Measurements from ENCODE around the gene SHISAL2B. TPM values are rescaled to one million over a fixed set of nuclear protein-coding genes. Genes with fewer than 3 reads are reported as not detected.
"Not testable (repeated sequence)": the region's sequence is repeated elsewhere in the genome, so short reads cannot be mapped to it uniquely, and the experiment has no call there.

SHISAL2B gene
- total RNA-seq, 1 experiment from 2014 or later = not detected

GRCh38 chr5:64655596-64655995, 34.7 kb upstream of the SHISAL2B start:
- no peaks in the 10 kb centered on the region for H3K27me3 ChIP-seq (ENCODE audit: insufficient read depth, low read depth)
- ChIA-PET POLR2A (ENCODE audit: unreplicated experiment) (no interaction called here), CTCF (no interaction called here)
- no peaks in the 10 kb centered on the region for H3K79me2 ChIP-seq (ENCODE audit: low read depth)
- intact Hi-C loops (cut with micrococcal nuclease; ENCODE audit: unreplicated experiment) = no loop called here
- BruUV-seq (replicated peaks) = no TSS peak
- H3K4me3 ChIP-seq = no peak overlapping the region
- DNase-seq = no peak
- no peaks in the 10 kb centered on the region for H3K9me3 ChIP-seq (ENCODE audit: insufficient read depth, low read depth)
- TF ChIP-seq CTCF (conservative IDR thresholded peaks at IDR 0.05) = no peak
- no peak for TF ChIP-seq EZH2 (IDR thresholded peaks at IDR 0.05; ENCODE audit: low read depth)
- H3K4me2 ChIP-seq = no peak overlapping the region
- no peaks in the 10 kb centered on the region for H3F3A ChIP-seq (ENCODE audit: insufficient read depth, low read depth)
- H2AFZ ChIP-seq = no peak overlapping the region
- H3K9me2 ChIP-seq (ENCODE audit: insufficient read depth) = no peaks in the 10 kb centered on the region
- H3K27ac ChIP-seq = no peak overlapping the region
- no peaks in the 10 kb centered on the region for H4K20me1 ChIP-seq (ENCODE audit: insufficient read depth)
- H3K36me3 ChIP-seq (ENCODE audit: low read depth) = no peaks in the 10 kb centered on the region
- H3K4me1 ChIP-seq (replicated peaks; ENCODE audit: insufficient read depth) = no peaks in the 10 kb centered on the region

- Histone ChIP-seq H3K4me2 (no peak overlapping the region), H3K4me1 (replicated peaks; ENCODE audit: insufficient read depth) (no peaks in the 10 kb centered on the region), H3K36me3 (ENCODE audit: low read depth) (no peaks in the 10 kb centered on the region), H2AFZ (no peak overlapping the region), H3K27ac (no peak overlapping the region), H3F3A (ENCODE audit: insufficient read depth, low read depth) (no peaks in the 10 kb centered on the region), H3K79me2 (ENCODE audit: low read depth) (no peaks in the 10 kb centered on the region), H3K9me3 (ENCODE audit: insufficient read depth, low read depth) (no peaks in the 10 kb centered on the region), H4K20me1 (ENCODE audit: insufficient read depth) (no peaks in the 10 kb centered on the region), H3K27me3 (ENCODE audit: insufficient read depth, low read depth) (no peaks in the 10 kb centered on the region), H3K4me3 (no peak overlapping the region), H3K9me2 (ENCODE audit: insufficient read depth) (no peaks in the 10 kb centered on the region; the same call in 1 of the 2 replicates)
- no peak for DNase-seq
- intact Hi-C loops (cut with micrococcal nuclease; ENCODE audit: unreplicated experiment) = no loop called here
- POLR2A ChIA-PET (ENCODE audit: unreplicated experiment) = interaction anchor here (0.9 kb wide), 1 partner anchor 108 kb away, joined by 3 read pairs; no protein-coding TSS in a partner anchor
- no TSS peak for BruUV-seq (replicated peaks)
- no peak for TF ChIP-seq EZH2 (IDR thresholded peaks at IDR 0.05; ENCODE audit: low read depth)
- no peak for TF ChIP-seq CTCF (conservative IDR thresholded peaks at IDR 0.05)
- CTCF ChIA-PET = interaction anchor here (0.7 kb wide), 1 partner anchor 22 kb away, joined by 9 read pairs; no protein-coding TSS in a partner anchor
Measured at GRCh38 chr5:64659289-64659688, 31.0 kb upstream of the SHISAL2B start.

- H3K27ac ChIP-seq; H3K79me2 ChIP-seq (ENCODE audit: low read depth); H3K9me2 ChIP-seq (ENCODE audit: insufficient read depth); DNase-seq; H3K9me3 ChIP-seq (ENCODE audit: insufficient read depth, low read depth); H3K36me3 ChIP-seq (ENCODE audit: low read depth); CTCF ChIA-PET; H3K27me3 ChIP-seq (ENCODE audit: insufficient read depth, low read depth); H4K20me1 ChIP-seq (ENCODE audit: insufficient read depth); H3K4me2 ChIP-seq; H3K4me3 ChIP-seq; intact Hi-C loops (cut with micrococcal nuclease; ENCODE audit: unreplicated experiment); BruUV-seq (replicated peaks); H2AFZ ChIP-seq; POLR2A ChIA-PET (ENCODE audit: unreplicated experiment); H3K4me1 ChIP-seq (replicated peaks; ENCODE audit: insufficient read depth); H3F3A ChIP-seq (ENCODE audit: insufficient read depth, low read depth): not testable (repeated sequence)
Measured at GRCh38 chr5:64663181-64663580, 27.1 kb upstream of the SHISAL2B start.

GRCh38 chr5:64665243-64665642, 25.1 kb upstream of the SHISAL2B start:
- no peaks in the 10 kb centered on the region for H3K9me3 ChIP-seq (ENCODE audit: insufficient read depth, low read depth)
- H3K27me3 ChIP-seq (ENCODE audit: insufficient read depth, low read depth) = no peaks in the 10 kb centered on the region
- no peak overlapping the region for H3K27ac ChIP-seq
- H3F3A ChIP-seq (ENCODE audit: insufficient read depth, low read depth) = no peaks in the 10 kb centered on the region
- no peak for DNase-seq
- H2AFZ ChIP-seq = no peak overlapping the region
- H3K79me2 ChIP-seq (ENCODE audit: low read depth) = no peaks in the 10 kb centered on the region
- POLR2A ChIA-PET (ENCODE audit: unreplicated experiment) = no interaction called here
- no peaks in the 10 kb centered on the region for H3K36me3 ChIP-seq (ENCODE audit: low read depth)
- no peaks in the 10 kb centered on the region; the same call in 1 of the 2 replicates for H3K9me2 ChIP-seq (ENCODE audit: insufficient read depth)
- CTCF ChIA-PET = no interaction called here
- H3K4me2 ChIP-seq = no peak overlapping the region
- H3K4me3 ChIP-seq = no peak overlapping the region
- no peaks in the 10 kb centered on the region for H3K4me1 ChIP-seq (replicated peaks; ENCODE audit: insufficient read depth)
- TF ChIP-seq EZH2 (IDR thresholded peaks at IDR 0.05; ENCODE audit: low read depth) (no peak), CTCF (conservative IDR thresholded peaks at IDR 0.05) (no peak)
- H4K20me1 ChIP-seq (ENCODE audit: insufficient read depth) = no peaks in the 10 kb centered on the region
- no TSS peak for BruUV-seq (replicated peaks)
- intact Hi-C loops (cut with micrococcal nuclease; ENCODE audit: unreplicated experiment) = no loop called here

Data from PC-9 (cell line).